ENCODE data around the gene TAGLN3.

Gene TAGLN3

GRCh38 chr3:111998636-111999483, at the start of gene TAGLN3:
TAGLN3 (plus strand) TSS chr3:111998922; CDS start chr3:111999423, 501 bp downstream.
- no peak for DNase-seq (ENCODE audit: low spot score)

- DNase-seq (ENCODE audit: low spot score) = no peak
These were observed 49.0 kb upstream of the TAGLN3 start for GRCh38 chr3:111949712-111950111.

DNA sequence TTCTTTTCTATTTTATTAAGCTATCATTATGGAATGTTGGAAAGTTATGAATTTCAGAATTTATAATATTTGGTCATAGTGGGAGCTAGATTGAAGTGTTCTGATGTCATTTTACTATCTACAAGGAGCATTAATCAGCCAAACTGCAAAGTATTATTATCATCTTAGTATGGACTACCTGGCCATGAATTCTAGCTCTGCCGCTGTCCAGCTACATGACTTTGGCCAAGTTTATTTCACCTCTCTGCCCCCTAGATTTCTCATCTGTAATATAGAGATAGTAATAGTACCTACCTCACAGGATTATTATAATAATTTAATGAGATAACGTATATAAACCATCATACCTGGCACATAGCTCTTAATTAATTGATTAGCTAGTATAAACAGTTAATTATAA, 47.7 kb upstream of the TAGLN3 start:
- no peak for DNase-seq (ENCODE audit: low spot score)

GRCh38 chr3:111952086-111952485, 46.6 kb upstream of the TAGLN3 start:
- DNase-seq (ENCODE audit: low spot score) = no peak

DNA sequence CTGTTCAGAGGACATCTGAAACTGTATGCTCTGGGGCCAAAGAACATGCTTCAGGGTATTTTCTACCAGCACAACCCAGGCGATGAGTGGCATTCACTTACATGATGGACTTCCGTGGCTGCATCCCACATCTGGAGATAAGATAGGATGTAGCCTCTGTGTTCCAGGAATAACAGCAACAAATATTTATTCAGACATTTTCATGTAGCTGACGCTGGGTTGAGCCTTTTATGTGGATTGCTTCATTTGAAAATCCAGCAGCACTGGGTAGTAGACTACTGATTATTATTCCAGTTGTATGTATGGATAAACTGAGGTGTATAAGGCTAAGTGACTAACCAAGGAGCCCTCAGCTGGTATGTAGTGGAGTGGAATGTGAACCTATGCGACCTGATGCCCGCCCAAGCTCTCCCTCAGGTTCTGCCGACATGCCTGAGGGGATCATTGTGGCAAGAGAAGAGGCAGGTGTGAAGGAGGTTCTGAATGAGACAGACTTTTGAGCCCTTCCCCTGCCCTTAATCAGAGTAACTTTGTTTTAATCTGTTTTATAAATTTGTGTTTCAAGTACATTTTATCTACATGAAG, 45.8 kb upstream of the TAGLN3 start:
- DNase-seq (ENCODE audit: low spot score) = no peak

DNA sequence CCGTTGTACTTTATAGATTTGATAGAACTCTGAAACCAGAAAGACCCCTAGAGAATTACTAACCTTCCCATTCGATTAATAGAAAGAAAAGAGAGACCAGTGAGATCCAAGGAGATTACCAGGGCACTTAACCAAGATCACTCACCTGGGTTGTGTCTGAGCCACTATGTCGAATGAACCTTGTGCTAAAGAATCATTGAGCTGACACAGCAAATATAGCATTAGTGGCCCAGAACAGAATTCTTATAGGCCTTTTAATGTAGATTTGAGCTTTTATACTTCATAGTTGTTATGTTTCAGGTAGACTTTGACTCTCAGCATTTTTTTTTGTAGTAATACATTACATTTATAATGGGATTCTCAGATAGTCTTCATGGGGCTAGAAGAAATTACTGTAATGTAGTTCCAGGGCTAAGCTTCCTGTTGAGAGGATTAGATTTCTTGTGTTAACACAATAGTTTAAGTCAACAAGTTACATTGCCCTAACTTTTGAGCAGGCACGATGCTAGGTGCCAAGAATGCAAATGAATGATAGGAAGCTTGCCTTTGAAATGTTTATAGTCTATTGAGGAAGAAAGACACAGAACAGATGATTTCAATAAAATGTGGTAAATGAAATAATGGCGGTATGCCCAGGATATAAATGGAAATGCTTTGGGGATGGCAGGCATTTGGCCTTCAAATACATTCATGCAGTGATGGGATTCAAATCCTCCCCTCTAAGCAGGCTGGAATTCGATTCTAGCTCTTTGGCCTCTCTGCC, 44.3 kb upstream of the TAGLN3 start:
- no peak for DNase-seq (ENCODE audit: low spot score)

DNA sequence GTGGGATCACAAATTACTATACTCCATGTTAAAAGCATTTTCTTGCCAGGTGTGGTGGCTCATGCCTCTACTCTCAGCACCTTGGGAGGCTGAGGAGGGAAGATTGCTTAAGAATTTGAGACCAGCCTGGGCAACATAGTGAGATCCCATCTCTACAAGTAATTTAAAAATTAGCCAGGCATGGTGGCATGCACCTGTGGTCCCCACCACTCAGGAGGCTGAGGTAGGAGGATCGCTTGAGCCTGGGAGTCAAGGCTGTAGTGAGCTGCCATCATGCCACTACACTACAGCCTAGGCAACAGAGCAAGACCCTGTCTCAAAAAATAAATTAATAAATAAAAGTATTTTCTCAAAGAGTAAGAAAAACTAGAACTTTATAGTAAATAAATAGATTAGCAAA, 42.8 kb upstream of the TAGLN3 start:
- DNase-seq (ENCODE audit: low spot score) = no peak

DNA sequence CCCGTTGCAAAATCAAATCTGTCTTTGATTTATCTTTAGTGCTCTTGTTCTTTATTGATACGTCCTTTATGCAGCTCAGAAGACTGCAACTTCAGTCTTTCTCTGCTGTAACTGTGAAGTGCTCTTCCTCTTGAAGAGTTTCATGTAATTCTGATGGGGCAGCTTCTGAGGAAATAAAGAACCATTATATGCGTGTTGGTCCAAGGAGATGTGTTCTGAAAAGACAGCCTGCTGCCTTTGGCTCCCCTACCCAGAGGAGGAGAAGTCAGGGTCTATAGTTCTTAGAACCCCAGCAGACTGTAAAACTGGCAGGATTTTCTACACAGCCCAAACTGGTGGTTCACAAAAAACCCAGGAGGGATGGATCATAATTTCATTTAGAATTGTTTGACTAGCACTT, 42.3 kb upstream of the TAGLN3 start:
- no peak for DNase-seq (ENCODE audit: low spot score)

DNA sequence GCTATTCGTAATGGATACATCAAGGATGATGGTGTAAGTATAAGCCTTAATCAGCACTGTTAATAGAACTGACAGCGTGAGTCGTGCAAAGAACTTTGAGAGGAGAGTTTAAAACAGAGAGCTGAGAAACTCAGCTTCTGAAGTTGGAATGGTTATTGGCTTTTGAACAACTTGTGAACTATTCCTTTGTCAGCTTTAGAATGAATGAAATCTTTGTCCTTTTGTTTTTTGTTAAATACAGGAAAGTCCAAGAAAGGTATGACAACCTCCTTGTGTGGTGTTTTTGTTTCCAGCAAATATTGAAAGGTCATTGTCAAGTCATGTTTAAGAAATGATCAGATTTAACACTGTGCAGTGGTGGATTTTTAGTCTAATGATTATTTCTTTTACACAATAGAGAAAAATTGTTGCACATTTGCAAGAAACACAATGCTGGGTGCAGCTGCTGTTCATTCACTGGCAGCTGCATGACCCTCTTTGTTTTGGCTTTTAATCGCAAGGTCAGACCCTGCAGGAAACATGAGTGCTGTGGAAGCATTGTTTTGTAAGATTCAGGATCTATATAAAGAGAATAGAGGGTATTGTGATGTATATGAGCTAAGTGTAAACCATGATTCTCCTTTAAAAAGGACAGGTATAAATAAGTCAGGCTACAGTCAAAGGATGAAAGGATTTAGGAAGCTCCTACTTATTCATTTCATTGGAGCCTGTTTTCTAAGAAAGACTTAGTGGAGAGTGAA, 41.6 kb upstream of the TAGLN3 start:
- DNase-seq (ENCODE audit: low spot score) = no peak

- DNase-seq (ENCODE audit: low spot score) = no peak
These were observed 37.1 kb upstream of the TAGLN3 start for GRCh38 chr3:111961461-111962164.

DNA sequence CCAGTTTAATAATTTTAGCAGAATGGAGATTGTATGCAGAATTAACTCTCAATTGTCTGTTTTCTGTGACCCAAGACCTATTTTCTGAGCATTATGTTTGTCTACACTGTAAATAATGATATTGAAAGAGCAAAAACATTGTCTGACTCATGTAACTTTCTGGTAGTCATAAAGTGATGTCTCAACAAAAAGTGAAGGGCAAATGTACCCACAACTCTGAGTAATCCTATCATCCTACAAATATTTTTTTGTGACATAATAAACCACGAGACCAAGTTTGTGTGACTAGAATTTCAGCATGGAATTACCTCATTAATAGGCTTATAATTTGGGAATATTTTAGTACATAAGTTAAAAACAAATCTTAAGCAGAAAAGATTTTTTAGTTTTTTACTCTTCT, 35.3 kb upstream of the TAGLN3 start:
- peak; percentile 75 for DNase-seq (ENCODE audit: low spot score)

- no peak for DNase-seq (ENCODE audit: low spot score)
These were observed 33.2 kb upstream of the TAGLN3 start for GRCh38 chr3:111965484-111965883.

DNA sequence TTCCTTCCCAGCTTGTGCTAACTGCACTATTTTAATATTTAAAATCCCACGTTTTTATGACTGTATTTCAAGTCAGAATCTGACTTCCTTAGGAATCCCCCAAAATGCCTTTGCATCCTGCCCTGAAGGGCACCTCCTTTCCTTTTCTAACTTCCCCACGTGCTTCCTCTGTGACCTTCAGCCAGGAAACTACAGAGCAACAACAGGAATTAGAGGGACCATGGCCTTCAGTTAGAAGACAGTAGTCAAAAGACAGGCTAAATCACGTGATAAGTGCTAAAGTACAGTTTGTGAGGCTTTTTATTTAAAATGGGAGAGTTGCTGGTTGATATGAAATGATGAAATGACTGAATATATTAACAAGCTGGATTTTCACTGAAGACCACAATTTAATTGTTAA, 31.7 kb upstream of the TAGLN3 start:
- no peak for DNase-seq (ENCODE audit: low spot score)

GRCh38 chr3:111967651-111968274, 31.0 kb upstream of the TAGLN3 start:
- DNase-seq (ENCODE audit: low spot score) = peak; percentile 86

DNA sequence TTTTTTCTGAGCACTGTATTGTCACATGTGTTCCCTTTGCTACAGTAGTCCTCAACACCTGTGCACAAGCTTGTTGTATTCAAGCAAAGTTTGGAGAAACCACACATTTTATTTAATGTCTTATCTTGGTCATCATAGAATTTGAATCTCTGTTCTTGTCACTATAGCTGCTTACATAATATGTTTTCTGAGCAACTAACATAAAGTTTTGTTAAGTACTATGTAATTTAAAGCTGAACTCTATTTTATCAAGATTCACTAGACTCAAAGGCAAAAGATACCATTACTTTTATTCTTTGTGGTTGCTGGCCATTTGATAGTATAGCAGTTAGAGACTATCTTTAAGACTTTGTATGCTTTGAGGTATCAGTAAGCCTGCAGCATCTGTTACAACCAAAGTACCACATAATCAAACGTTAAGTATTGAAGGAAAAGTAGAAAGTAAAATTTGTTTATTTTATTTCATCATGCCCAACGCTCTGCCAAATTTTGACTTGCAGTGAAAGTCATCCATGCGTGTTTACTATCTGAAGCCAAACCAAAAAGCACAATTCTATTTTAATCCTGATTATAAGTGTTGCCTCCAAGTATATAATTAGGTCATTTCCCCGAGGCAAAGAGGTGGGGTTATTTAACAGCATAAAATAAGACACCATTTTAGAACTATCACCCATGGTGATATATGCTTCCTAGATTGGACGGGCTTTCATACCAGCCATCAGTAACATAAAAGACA, 30.2 kb upstream of the TAGLN3 start:
- DNase-seq (ENCODE audit: low spot score) = no peak

DNA sequence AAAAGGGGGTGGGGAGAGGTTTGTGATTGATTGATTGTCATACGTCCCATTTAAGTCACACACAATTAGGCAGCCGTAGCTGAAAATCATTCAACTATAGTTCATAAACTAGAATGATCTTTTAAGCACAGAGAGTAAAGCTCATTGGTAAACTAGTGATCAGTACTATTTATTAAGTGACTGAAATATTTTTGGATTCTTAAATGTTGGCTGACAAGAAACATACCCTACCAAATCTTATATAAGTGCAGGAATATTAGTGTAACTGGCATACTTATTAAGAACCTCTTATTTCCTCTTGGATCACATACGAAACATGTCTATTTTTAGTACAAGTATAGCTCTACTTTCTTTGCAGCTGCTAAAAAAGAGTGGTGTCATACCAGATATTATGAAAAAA, 28.3 kb upstream of the TAGLN3 start:
- DNase-seq (ENCODE audit: low spot score) = no peak

DNA sequence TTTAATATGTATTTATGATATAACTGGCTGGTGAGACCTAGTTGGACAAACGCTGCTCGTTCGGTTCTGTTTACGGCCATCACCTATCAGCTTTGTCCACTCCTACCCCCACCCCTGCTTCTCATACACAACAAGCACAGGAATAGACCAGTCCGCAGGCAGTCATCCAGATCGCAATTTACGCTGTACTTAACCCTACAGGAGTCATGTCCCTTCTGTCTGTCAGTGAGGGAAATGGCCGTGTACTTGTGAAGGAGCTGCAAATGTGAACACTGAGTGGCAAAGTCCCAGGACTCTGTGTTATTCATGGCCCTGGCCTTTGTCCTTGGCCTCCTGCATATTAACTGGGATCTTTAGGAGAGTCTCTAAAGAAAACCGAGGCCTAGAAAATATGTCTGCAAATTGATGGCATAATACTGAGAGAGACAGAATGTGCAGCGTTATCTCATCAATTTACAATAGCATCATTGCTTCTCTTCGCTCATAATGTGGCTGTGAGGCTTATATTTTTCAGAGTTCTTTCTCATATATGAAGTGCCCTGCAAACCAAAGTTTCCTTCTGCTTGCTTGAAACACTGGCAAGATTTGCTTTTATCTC, 27.1 kb upstream of the TAGLN3 start:
- DNase-seq (ENCODE audit: low spot score) = no peak

DNA sequence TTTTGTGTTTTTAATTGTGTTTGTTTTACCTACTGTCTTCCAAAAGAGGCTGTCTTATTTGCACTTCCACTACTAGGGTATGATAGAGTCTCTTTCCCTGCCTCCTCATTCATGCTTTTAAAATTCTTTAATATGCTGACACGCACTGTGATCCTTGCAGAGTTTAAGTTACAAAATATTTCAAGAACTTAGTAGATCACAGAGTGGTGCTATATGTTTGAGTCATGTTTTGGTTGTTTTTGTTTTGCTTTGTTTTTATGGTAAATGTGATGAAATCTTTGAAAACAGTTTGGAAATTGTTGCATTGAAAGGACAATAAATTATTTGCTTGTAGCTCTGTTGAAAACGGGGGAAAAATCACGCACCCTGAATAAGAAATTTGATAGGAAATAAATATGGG, 25.8 kb upstream of the TAGLN3 start:
- no peak for DNase-seq (ENCODE audit: low spot score)

GRCh38 chr3:111975131-111975530, 23.6 kb upstream of the TAGLN3 start:
- DNase-seq (ENCODE audit: low spot score) = no peak

- DNase-seq (ENCODE audit: low spot score) = no peak
These were observed 22.5 kb upstream of the TAGLN3 start for GRCh38 chr3:111976254-111976653.
